Peyer's patch (tissue), 4 donors: ENCODE results near the gene STX18. TPM values are rescaled to one million over a fixed set of nuclear protein-coding genes. Genes with fewer than 3 reads are reported as not detected.

Experiments
- DNase-seq, 3 donors: peaks; one replicate each; pipeline ENCODE4 v3.0.0-alpha.2; 2017 to 2019
- H3K27ac ChIP-seq, 4 donors: fragments of 200-600 bp; sonication (generic); one replicate each; pipeline ENCODE4 v1.5.1; 2016 to 2019
- H3K27me3 ChIP-seq, 2 donors: fragments of 200-600 bp; sonication (generic); one replicate each; pipeline ENCODE4 v1.5.1; 2019
- H3K36me3 ChIP-seq, 3 donors: fragments of 200-600 bp; sonication (generic); one replicate each; pipeline ENCODE4 v1.5.1; 2016 to 2019
- H3K4me1 ChIP-seq, 4 donors: fragments of 200-600 bp; sonication (generic); one replicate each; pipeline ENCODE4 v1.5.1; 2016 to 2019
- H3K4me3 ChIP-seq, 4 donors: fragments of 200-600 bp; sonication (generic); 1 replicate in 3 of 4; 2 replicates in 1 of 4; pipeline ENCODE4 v1.5.1; 2016 to 2019; ENCODE audit warnings: mild to moderate bottlenecking in 1 of 4
- H3K9me3 ChIP-seq, 4 donors: fragments of 200-600 bp; sonication (generic); one replicate each; pipeline ENCODE4 v1.5.1; 2016 to 2019; ENCODE audit warnings: mild to moderate bottlenecking in 1 of 4
- POLR2A ChIP-seq, 2 donors: fragments of 450-650 bp; IDR thresholded peaks; one replicate each; pipeline ENCODE4 v1.5.1; 2017; ENCODE audit warnings: antibody characterized with exemption in 2 of 2, mild to moderate bottlenecking in 2 of 2, moderate library complexity in 2 of 2
- total RNA-seq, 4 donors: library from RNA; depleted of rRNA; stranded (reverse); fragments of >200 nt; gene quantifications; one replicate each; pipeline ENCODE4 v1.1.0, GENCODE V29; 2016
- TF ChIP-seq, protein P1 (sequence below), 6 experiments: fragments of 450-650 bp in 4 of 6; fragments of 200-600 bp in 2 of 6; sonication (generic) in 1 of 6; IDR thresholded peaks; one replicate each; pipeline ENCODE4 v1.5.1; 2017 to 2019; ENCODE audit warnings: antibody characterized with exemption in 6 of 6, mild to moderate bottlenecking in 3 of 6, moderate library complexity in 1 of 6

Gene STX18
- total RNA-seq, 4 donors from 2014 or later, result 33.0 to 56.0 (median 42.3) TPM

GRCh38 chr4:4549534-4549933, 7.7 kb upstream of the STX18 start:
- H3K4me3 ChIP-seq, result no peak overlapping the region
- H3K4me1 ChIP-seq, result no peaks in the 10 kb centered on the region
- DNase-seq, result no peak
- H3K36me3 ChIP-seq, result no peaks in the 10 kb centered on the region
- H3K27me3 ChIP-seq, result no peaks in the 10 kb centered on the region
- no peak for TF ChIP-seq POLR2A (IDR thresholded peaks at IDR 0.05)
- TF ChIP-seq, protein P1, sequence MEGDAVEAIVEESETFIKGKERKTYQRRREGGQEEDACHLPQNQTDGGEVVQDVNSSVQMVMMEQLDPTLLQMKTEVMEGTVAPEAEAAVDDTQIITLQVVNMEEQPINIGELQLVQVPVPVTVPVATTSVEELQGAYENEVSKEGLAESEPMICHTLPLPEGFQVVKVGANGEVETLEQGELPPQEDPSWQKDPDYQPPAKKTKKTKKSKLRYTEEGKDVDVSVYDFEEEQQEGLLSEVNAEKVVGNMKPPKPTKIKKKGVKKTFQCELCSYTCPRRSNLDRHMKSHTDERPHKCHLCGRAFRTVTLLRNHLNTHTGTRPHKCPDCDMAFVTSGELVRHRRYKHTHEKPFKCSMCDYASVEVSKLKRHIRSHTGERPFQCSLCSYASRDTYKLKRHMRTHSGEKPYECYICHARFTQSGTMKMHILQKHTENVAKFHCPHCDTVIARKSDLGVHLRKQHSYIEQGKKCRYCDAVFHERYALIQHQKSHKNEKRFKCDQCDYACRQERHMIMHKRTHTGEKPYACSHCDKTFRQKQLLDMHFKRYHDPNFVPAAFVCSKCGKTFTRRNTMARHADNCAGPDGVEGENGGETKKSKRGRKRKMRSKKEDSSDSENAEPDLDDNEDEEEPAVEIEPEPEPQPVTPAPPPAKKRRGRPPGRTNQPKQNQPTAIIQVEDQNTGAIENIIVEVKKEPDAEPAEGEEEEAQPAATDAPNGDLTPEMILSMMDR (IDR thresholded peaks at IDR 0.05), result no peak
- no peaks in the 10 kb centered on the region for H3K9me3 ChIP-seq
- no peak overlapping the region for H3K27ac ChIP-seq

DNA sequence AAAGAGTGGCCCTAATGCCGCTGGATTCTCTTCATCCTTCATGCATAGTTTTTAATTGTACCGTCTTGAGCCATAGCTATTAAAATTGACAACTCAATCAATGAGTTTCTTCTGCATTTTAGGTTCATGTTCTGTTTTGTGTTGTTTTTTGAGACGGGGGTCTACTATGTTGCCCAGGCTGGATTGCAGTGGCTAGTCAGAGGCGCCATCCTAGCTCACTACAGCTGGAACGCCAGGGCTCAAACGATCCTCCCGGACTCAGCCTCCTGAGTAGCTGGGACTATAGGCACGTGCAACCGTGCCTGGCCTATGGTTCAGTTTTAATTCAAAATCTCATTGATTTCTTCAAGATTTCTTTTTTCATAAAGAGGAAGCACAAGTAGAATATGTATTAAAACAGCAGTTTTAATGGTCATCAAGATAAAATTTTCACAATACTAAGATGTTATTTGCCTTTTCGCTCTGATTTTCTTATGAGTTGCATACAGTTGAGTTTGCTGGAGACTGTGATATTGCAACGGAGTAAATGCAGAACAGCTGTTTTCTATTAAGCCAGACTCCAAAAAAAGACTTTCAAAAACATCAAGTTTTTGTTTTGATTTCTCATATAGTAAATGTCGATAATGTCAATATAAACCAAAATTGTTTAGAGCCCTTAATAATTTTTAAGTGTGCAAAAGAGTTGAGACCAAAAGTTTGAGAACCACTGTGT, 1.1 kb upstream of the STX18 start:
- H3K27me3 ChIP-seq, result no peaks in the 10 kb centered on the region
- no peaks in the 10 kb centered on the region for H3K36me3 ChIP-seq
- peak overlapping the region in 3 of 4 donors; percentile 82 to 88 (median 87) for H3K27ac ChIP-seq
- TF ChIP-seq, protein P1 (IDR thresholded peaks at IDR 0.05), result no peak
- TF ChIP-seq POLR2A (IDR thresholded peaks at IDR 0.05), result no peak
- H3K4me3 ChIP-seq, result peak overlapping the region; percentile 83 to 97 (median 90)
- no peak for DNase-seq
- peaks cover 0 to 28% (median 5%) of the 10 kb centered on the region in 4 donors for H3K4me1 ChIP-seq
- H3K9me3 ChIP-seq, result no peaks in the 10 kb centered on the region

GRCh38 chr4:4541040-4541631, 712 bp downstream of the STX18 start:
- Histone ChIP-seq H3K36me3 (no peaks in the 10 kb centered on the region), H3K27me3 (no peaks in the 10 kb centered on the region), H3K4me3 (peak overlapping the region; percentile 83 to 97 (median 90)), H3K27ac (peak overlapping the region; percentile 82 to 89 (median 88)), H3K4me1 (peaks cover 0 to 28% (median 5%) of the 10 kb centered on the region in 4 donors), H3K9me3 (no peaks in the 10 kb centered on the region)
- TF ChIP-seq, protein P1 (IDR thresholded peaks at IDR 0.05), result no peak
- TF ChIP-seq POLR2A (IDR thresholded peaks at IDR 0.05), result no peak
- peak in 1 of 3 donors; percentile 57 for DNase-seq

DNA sequence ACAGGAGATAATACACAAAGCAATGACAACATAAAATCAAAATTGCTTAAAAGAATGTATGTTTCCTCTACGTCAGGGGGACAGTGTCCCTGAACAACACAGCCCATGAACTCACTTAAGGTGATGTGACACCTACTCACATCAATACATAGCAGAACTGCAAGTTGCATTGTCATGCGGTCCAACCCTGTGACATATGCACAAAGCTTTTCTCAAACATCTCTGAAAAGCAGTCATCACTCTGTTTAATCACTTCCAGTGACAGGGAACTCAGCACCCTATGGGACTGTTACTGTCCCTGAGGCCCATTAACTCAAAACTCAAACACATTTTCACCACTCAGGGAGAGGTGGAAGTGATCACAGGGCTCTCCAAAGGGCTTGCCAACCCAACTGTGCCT, 2.4 kb downstream of the STX18 start:
- peaks cover 0 to 28% (median 5%) of the 10 kb centered on the region in 4 donors for H3K4me1 ChIP-seq
- no peaks in the 10 kb centered on the region for H3K9me3 ChIP-seq
- no peak for TF ChIP-seq POLR2A (IDR thresholded peaks at IDR 0.05)
- TF ChIP-seq, protein P1 (IDR thresholded peaks at IDR 0.05), result no peak
- no peak overlapping the region for H3K27ac ChIP-seq
- H3K36me3 ChIP-seq, result no peaks in the 10 kb centered on the region
- H3K27me3 ChIP-seq, result no peaks in the 10 kb centered on the region
- DNase-seq, result no peak
- H3K4me3 ChIP-seq, result no peak overlapping the region

DNA sequence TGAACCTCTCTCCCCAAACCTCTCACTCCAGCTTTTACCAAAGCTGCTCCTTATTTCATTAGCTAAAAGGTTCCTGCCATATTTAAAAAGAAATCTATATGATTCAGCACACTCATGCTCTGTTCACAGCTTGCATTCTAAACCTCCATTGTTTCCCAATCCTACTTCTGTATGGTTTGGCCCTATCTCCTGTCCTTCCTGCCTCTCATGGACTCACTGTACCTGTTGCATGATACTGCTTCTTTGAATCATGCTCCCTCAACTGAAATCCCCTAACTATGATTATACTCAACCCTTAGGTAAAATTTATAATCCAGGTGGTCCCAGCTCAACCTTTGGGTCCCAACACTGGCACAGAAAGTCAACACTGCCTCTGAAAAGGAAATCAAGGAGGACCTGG, 6.3 kb downstream of the STX18 start:
- no peak for DNase-seq

More for the DNA sequence above, 6.3 kb downstream of the STX18 start:
- H3K4me1 ChIP-seq, result peaks cover 0 to 15% (median 1%) of the 10 kb centered on the region in 4 donors
- no peaks in the 10 kb centered on the region for H3K27me3 ChIP-seq
- H3K4me3 ChIP-seq, result no peak overlapping the region
- no peaks in the 10 kb centered on the region for H3K9me3 ChIP-seq
- no peak overlapping the region for H3K27ac ChIP-seq
- H3K36me3 ChIP-seq, result no peaks in the 10 kb centered on the region
- TF ChIP-seq, protein P1 (IDR thresholded peaks at IDR 0.05), result no peak
- TF ChIP-seq POLR2A (IDR thresholded peaks at IDR 0.05), result no peak
